Peyer's patch (tissue), 4 donors: ENCODE measurements around the gene EGFL6.

ENCODE experiments used
- CTCF ChIP-seq, 6 experiments: fragments of 450-650 bp in 4 of 6; fragments of 200-600 bp in 2 of 6; sonication (generic) in 1 of 6; IDR thresholded peaks; one replicate each; pipeline ENCODE4 v1.5.1; 2017 to 2019; ENCODE audit warnings: antibody characterized with exemption in 6 of 6, mild to moderate bottlenecking in 3 of 6, moderate library complexity in 1 of 6
- POLR2A ChIP-seq, 2 donors: fragments of 450-650 bp; IDR thresholded peaks; one replicate each; pipeline ENCODE4 v1.5.1; 2017; ENCODE audit warnings: antibody characterized with exemption in 2 of 2, mild to moderate bottlenecking in 2 of 2, moderate library complexity in 2 of 2

GRCh38 chrX:13607996-13608365 is 38.6 kb downstream of the EGFL6 start:
- no peak for TF ChIP-seq CTCF (IDR thresholded peaks at IDR 0.05)
- no peak for TF ChIP-seq POLR2A (IDR thresholded peaks at IDR 0.05)
